ENCODE measurements around the gene ADGRL3.
"Not testable (repeated sequence)": the region's sequence is repeated elsewhere in the genome, so short reads cannot be mapped to it uniquely, and the experiment has no call there.

ADGRL3 gene

GRCh38 chr4:61207156-61207555 is 7.0 kb downstream of the ADGRL3 start:
- not testable (repeated sequence) for FAIRE-seq

DNA sequence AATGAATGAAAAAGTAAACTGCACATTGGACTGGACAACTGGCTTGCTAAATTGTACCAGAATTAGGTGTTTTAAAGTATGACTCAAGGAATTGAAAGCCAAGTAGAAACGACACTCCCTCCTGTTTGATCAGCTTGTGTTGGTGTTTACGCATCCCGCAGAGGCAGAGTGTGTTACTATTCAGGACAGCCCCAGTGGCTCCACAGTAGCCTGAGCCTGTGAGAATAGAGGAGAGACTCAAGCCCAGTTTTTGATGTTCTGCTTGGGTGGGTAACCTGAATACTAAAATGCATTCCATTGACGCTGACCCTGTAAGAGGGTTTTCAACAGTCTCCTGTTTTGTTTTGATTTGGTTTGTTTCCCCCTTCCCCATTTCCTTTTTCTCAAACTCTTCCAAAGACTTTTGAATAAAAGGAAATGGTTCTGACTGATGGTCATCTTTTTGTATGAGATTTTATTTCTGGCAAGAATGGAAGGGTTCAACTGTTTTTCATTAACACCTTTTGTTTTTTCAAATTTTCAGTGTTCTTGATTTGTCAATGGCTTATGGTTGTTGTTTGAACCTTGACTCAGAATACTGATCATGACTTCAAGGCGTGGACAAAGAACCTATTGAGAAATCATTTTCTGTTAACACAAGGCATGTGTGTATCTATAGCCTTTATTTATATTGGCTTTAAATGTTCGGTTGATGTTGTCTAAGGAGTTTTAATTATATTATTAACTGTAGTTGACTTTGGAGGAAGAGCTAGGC is 10.2 kb downstream of the ADGRL3 start:
- no peak for FAIRE-seq

DNA sequence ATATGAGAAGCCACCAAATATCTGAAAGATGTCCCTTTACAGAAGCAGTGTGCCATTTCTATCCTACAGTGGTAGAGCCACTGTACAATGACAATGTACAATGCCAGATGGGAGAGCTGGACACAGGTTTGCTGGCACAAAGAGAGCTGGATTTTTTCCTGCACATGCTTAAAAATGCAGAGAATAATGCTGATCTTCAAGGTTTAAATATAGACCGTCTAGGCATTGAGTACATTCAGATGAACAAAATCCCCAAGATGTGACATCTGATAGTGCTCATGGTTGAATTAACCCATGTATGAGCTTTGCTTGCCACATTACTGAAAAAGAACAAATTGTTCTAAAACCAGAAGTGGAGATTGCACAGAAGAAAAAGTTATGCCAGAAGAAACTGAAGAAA is 11.7 kb downstream of the ADGRL3 start:
- FAIRE-seq: no peak

DNA sequence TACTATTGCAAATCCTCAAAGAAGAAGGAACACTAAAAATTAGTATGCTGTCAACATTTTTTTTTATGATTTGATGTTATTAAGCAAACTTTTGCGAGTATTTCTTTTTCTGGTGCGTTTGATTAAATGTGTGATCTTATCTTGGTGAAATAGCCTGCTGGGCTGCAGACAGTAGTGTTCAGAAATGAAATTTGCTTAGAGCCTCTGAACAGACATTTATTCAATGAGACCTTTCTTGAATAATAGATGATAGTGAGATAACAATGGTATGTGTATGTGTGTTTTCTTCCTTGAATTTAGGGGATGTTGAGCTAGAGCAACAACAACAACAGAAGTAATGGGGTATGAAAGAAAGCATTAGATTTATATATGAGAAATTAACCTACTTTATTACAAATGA is 12.7 kb downstream of the ADGRL3 start:
- FAIRE-seq: no peak

DNA sequence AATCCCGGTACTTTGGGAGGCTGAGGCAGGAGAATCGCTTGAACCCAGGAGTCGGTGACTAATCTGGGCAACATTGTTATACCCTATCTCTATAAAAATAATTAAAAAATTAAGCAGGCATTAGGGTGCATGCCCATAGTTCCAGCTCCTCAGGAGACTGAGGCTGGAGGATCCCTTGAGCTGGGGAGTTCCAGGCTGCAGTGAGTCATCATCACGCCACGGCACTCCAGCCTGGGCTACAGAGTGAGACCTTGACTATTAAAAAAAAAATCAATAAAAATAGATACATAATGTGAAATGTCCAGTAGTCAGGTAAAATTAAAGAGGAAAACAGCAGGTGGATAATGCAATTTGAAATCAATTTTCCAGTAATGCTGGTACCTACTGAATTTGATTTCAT is 14.6 kb downstream of the ADGRL3 start:
- no peak for FAIRE-seq

DNA sequence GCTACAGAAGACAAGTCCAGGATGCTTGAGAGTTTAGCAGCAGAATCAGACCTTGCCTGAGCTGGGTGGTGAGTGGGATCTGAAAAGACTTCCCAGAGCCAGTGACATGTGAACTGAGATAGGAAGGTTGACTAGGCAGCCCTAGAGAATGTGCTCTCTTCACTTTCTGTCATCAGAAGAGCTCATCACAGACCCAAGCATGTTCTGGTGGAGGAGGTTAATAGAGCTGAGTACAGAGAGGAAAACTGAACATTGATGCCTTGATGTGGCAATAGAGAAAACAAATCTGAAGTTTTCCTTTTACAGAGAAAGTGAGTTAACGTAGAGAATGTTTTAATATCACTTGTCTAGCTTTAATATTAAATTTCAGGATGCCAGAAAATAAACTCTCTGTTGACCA is 17.1 kb downstream of the ADGRL3 start:
- FAIRE-seq: no peak

DNA sequence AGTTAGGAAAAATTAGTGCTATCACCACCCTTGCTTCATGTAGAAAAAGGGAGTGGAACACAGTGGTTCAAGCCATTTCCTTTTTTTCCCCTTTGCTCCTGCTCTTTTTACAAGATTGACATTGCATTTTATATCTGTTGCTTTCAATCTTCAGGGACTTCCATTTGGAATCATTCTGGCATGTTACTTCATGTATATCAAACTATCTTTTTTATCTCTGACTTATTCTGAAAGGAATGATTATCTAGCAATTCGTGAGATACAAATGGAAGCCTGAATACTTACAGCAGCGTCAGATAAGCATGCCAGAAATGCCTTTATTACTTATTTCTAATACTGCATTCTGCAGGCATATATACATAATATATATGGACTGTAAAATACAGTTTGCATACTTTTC is 20.4 kb downstream of the ADGRL3 start:
- no peak for FAIRE-seq

- FAIRE-seq: no peak
These were observed 23.3 kb downstream of the ADGRL3 start for GRCh38 chr4:61223385-61223784.

GRCh38 chr4:61224573-61224972 is 24.4 kb downstream of the ADGRL3 start:
- FAIRE-seq: no peak

DNA sequence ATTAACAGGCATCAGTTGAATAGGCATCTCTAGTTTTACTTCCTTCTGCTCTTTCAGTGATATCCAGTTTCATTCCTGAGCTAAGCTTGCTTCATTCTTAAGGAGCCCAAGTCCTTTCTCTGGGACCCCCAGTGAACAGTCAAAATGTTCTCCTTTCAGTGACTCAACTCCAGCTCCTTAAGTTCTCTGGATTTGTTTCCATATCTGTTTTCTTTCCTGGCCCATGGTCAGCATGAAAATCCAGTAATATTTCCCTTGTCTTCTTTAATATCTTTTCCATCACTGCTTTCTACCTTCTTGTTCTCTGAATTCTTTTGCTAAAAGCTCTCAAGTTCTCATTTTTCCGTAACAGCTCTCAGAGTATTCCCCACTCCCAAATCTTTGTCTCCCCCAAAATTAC is 25.5 kb downstream of the ADGRL3 start:
- no peak for FAIRE-seq

DNA sequence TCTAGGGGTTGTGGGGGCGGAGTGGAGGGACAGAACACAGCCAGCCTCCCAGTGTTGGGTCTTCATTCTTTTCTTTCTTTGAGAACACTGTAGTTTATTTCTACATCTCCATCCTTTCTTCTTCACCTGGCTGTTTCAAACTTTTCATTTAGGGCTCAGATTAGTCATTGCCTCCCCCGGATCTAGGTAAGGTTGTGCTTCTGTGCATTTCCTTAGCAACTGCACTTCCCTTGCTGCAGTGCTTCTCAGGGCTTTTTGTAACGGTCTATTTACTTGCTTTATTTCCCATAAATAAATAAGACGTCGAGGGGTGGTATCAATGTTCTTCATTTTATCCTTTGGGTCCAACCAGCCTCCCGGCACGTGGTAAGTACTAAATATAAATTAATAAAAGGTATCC is 31.3 kb downstream of the ADGRL3 start:
- no peak for FAIRE-seq

DNA sequence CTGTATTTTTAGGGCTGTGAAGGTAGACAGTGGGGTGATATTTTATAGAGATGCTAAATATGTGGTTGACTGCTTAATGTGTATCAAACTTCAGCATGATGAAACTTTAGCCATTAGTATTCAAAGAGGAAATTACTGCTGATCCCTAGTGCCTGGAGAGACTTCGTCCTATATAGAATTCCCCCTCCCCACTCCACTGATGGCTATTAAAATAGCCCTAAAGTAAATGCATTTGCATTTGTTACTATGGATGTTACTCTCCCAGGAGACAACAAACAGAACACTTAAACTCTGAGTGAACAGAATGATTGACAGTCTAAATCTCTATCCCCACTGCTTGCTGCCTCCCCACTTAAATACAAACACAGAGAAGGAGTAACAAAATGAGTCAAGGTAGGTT is 39.1 kb downstream of the ADGRL3 start:
- FAIRE-seq: no peak

DNA sequence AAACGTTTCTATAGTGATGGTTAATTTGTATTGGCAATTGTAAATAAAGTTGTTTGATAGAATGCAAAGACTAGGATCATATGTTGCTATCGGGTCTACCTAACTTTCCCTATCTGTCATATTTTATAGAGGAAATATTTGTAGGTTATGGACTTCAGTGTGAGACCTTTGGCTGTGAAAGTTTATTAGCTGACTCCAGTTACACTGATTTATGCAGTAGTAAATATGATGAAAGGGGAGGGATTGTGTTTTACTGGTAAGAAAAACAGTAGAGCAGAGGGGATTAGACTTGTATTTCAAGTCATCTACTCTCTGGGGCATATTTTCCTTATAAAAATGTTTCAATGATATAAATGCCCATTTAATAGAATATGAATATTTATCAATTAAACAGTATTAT is 43.8 kb downstream of the ADGRL3 start:
- no peak for FAIRE-seq

- FAIRE-seq: no peak
These were observed 45.1 kb downstream of the ADGRL3 start for GRCh38 chr4:61245069-61245714.

- FAIRE-seq: no peak
These were observed 45.9 kb downstream of the ADGRL3 start for GRCh38 chr4:61246034-61246433.

GRCh38 chr4:61248705-61249104 is 48.6 kb downstream of the ADGRL3 start:
- FAIRE-seq: no peak

DNA sequence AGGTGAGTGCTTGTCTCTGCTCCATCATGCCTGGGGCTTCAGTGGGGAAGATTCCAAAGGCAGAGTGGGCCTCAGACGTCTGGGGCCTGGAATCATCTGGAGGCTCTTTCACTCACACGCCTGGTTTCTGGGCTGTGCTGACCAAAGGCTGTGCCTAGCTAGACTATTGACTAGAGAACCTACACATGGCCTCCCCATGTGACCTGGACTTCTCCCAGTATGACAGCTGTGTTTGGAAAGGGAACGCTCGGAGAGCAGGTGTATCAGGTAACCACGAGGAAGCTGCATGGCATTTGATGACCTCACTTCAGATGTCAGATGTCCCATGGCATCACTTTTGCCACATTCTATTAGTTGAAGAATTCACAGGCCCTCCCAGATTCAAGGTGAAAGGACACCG is 51.0 kb downstream of the ADGRL3 start:
- no peak for FAIRE-seq

DNA sequence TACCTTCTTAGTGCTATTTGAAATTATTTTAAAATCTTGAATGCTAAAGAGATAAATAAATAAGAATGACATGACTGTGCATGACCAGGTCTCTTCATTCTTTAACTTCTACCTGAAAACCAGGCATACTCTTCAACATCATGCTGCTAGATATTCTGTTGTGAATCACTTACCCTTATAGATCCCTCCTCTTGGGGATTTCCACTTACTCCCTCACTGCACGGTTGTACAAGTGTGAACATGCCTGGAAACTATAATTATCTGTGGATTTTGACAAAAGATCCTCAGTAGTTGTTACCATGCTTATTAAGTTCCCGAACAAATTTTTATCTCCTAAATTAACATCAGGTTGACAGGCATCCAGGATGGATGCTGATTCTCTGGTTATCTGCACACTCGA is 54.3 kb downstream of the ADGRL3 start:
- no peak for FAIRE-seq

DNA sequence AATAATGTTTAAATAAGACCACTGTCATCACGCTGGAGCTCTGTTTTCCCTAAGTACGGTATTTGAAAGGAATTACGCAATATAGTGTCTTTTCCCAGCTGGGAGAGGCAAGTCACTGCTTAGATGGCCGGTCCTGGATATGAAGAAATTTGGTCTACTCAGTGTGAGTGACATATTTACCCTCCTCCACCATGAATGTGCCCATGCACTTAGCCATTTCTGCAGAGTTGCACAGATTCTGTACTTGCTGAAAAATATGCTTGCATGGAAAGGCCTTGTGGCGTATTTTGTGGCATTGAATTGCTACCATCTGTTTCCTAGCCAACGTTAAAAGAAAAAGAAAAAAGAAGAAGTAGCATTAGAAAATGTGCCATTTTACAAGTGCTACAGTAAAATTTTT is 73.1 kb downstream of the ADGRL3 start:
- no peak for FAIRE-seq

GRCh38 chr4:61274286-61274685 is 74.2 kb downstream of the ADGRL3 start:
- FAIRE-seq: no peak

- no peak for FAIRE-seq
These were observed 75.1 kb downstream of the ADGRL3 start for GRCh38 chr4:61275241-61275640.

GRCh38 chr4:61276029-61276428 is 75.9 kb downstream of the ADGRL3 start:
- FAIRE-seq: no peak

GRCh38 chr4:61277785-61278760 is 77.9 kb downstream of the ADGRL3 start:
- no peak for FAIRE-seq

DNA sequence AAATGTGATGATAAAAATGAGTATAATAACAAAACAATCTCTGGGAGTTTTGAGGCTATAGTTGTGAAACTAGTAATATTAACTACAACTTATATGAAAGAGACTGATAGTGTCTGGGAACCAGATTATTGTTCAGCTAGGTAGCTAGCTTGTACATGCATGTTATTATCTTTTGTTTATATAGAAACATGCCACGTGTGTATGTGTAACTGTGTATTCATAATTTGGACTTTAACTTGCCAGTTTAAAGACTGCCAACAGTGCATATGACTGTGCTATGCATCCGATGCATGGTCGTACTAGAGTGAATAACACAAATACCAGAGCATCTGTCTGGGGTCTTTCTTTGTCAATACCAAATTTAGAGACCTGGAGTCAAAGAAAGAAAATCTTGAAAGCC is 92.2 kb downstream of the ADGRL3 start:
- no peak for FAIRE-seq
